Neural progenitor cell (in vitro differentiated cells): ENCODE results near the gene MCRIP1. TPM values are rescaled to one million over a fixed set of nuclear protein-coding genes. Genes with fewer than 3 reads are reported as not detected.

Experiments
- DNase-seq: peaks from one replicate; pipeline ENCODE4 v3.0.0-alpha.2; 2016; ENCODE audit warnings: low spot score
- H2AFZ ChIP-seq: fragments of 200-600 bp; sonication (generic); replicated peaks from 2 replicates; pipeline ENCODE4 v1.6.1; 2016; ENCODE audit warnings: antibody characterized with exemption
- H3F3A ChIP-seq: fragments of 200-600 bp; sonication (generic); 2 replicates; pipeline ENCODE4 v1.6.1; 2016; ENCODE audit warnings: antibody characterized with exemption, low read depth
- H3K27ac ChIP-seq: fragments of 200-600 bp; sonication (generic); 2 replicates; pipeline ENCODE4 v1.5.1; 2016; ENCODE audit warnings: mild to moderate bottlenecking
- H3K27me3 ChIP-seq: fragments of 200-600 bp; sonication (generic); 2 replicates; pipeline ENCODE4 v1.6.1; 2016; ENCODE audit warnings: mild to moderate bottlenecking, moderate library complexity
- H3K36me3 ChIP-seq: fragments of 200-600 bp; sonication (generic); 2 replicates; pipeline ENCODE4 v1.5.1; 2016
- H3K4me1 ChIP-seq: fragments of 200-600 bp; sonication (generic); 2 replicates; pipeline ENCODE4 v1.6.1; 2016; ENCODE audit warnings: mixed run types
- H3K4me2 ChIP-seq: fragments of 200-600 bp; sonication (generic); 2 replicates; pipeline ENCODE4 v1.6.1; 2016
- H3K4me3 ChIP-seq: fragments of 200-600 bp; sonication (generic); 2 replicates; pipeline ENCODE4 v1.5.1; 2016
- H3K79me2 ChIP-seq: fragments of 200-600 bp; sonication (generic); 2 replicates; pipeline ENCODE4 v1.6.1; 2016; ENCODE audit warnings: low read depth
- H3K9ac ChIP-seq: fragments of 200-600 bp; sonication (generic); 2 replicates; pipeline ENCODE4 v1.6.1; 2016
- H3K9me3 ChIP-seq: fragments of 200-600 bp; sonication (generic); 2 replicates; pipeline ENCODE4 v1.5.1; 2016; ENCODE audit warnings: low read depth
- H4K20me1 ChIP-seq: fragments of 200-600 bp; sonication (generic); 2 replicates; pipeline ENCODE4 v1.6.1; 2016; ENCODE audit warnings: low read depth
- H3K27ac Mint-ChIP-seq: 3 replicates; pipeline ENCODE4 v1.8.0; 2021; ENCODE audit warnings: mixed read lengths
- H3K27me3 Mint-ChIP-seq: 2 replicates; pipeline ENCODE4 v1.8.0; 2022; ENCODE audit warnings: low read depth, mild to moderate bottlenecking, inconsistent platforms, moderate library complexity, mixed read lengths; ENCODE audit not compliant: insufficient read depth
- H3K36me3 Mint-ChIP-seq: 3 replicates; pipeline ENCODE4 v1.8.0; 2021; ENCODE audit warnings: mixed read lengths
- H3K4me1 Mint-ChIP-seq: 3 replicates; pipeline ENCODE4 v1.8.0; 2021; ENCODE audit warnings: mixed read lengths
- H3K4me3 Mint-ChIP-seq: 3 replicates; pipeline ENCODE4 v1.8.0; 2021; ENCODE audit warnings: mild to moderate bottlenecking, moderate library complexity, mixed read lengths
- H3K9me3 Mint-ChIP-seq: 3 replicates; pipeline ENCODE4 v1.8.0; 2020; ENCODE audit warnings: mixed read lengths
- CTCF ChIP-seq: fragments of 200-600 bp; sonication (generic); IDR thresholded peaks from 2 replicates; pipeline ENCODE4 v1.5.1; 2017; ENCODE audit warnings: antibody characterized with exemption, mild to moderate bottlenecking
- EZH2 ChIP-seq: fragments of 200-600 bp; sonication (generic); IDR thresholded peaks from 2 replicates; pipeline ENCODE4 v1.6.1; 2017; ENCODE audit warnings: antibody characterized with exemption, mild to moderate bottlenecking, moderate library complexity
- EZH2phosphoT487 ChIP-seq: fragments of 200-600 bp; sonication (generic); IDR thresholded peaks from 2 replicates; pipeline ENCODE4 v1.6.1; 2017; ENCODE audit warnings: antibody characterized with exemption
- total RNA-seq: library from RNA; depleted of rRNA; stranded (reverse); fragments of >200 nt; gene quantifications from 2 replicates; pipeline ENCODE4 v1.2.3, GENCODE V29; 2015; ENCODE audit warnings: low replicate concordance

Gene MCRIP1
- total RNA-seq, 1 donor from 2014 or later, result 45.6 TPM

GRCh38 chr17:81845881-81846742 lies 13.0 kb upstream of the MCRIP1 start:
- Mint-ChIP-seq H3K4me1 (no peaks in the 10 kb centered on the region), H3K4me3 (no peak overlapping the region), H3K9me3 (no peaks in the 10 kb centered on the region), H3K27me3 (peaks cover 6% of the 10 kb centered on the region), H3K36me3 (peaks cover 8% of the 10 kb centered on the region), H3K27ac (no peak overlapping the region)
- Histone ChIP-seq H3K9ac (no peak overlapping the region), H3K4me3 (no peak overlapping the region), H3K27ac (no peak overlapping the region), H3K79me2 (no peaks in the 10 kb centered on the region), H4K20me1 (no peaks in the 10 kb centered on the region), H3K4me1 (no peaks in the 10 kb centered on the region), H3F3A (peaks cover 5% of the 10 kb centered on the region), H3K36me3 (no peaks in the 10 kb centered on the region), H2AFZ (no peak overlapping the region), H3K27me3 (no peaks in the 10 kb centered on the region), H3K9me3 (no peaks in the 10 kb centered on the region), H3K4me2 (no peak overlapping the region)
- TF ChIP-seq EZH2 (no peak), CTCF (no peak), EZH2phosphoT487 (no peak)
- DNase-seq, result no peak

- Histone ChIP-seq H3K4me1 (no peaks in the 10 kb centered on the region), H3K79me2 (no peaks in the 10 kb centered on the region), H3K4me2 (no peak overlapping the region), H3K9me3 (no peaks in the 10 kb centered on the region), H3F3A (peaks cover 5% of the 10 kb centered on the region), H4K20me1 (no peaks in the 10 kb centered on the region), H3K4me3 (no peak overlapping the region), H3K9ac (no peak overlapping the region), H2AFZ (no peak overlapping the region), H3K27ac (no peak overlapping the region), H3K36me3 (no peaks in the 10 kb centered on the region), H3K27me3 (no peaks in the 10 kb centered on the region)
- DNase-seq, result no peak
- H3K4me1 Mint-ChIP-seq, result no peaks in the 10 kb centered on the region
- H3K27me3 Mint-ChIP-seq, result peaks cover 7% of the 10 kb centered on the region
- H3K4me3 Mint-ChIP-seq, result no peak overlapping the region
- no peaks in the 10 kb centered on the region for H3K9me3 Mint-ChIP-seq
- peaks cover 8% of the 10 kb centered on the region for H3K36me3 Mint-ChIP-seq
- TF ChIP-seq EZH2 (no peak), EZH2phosphoT487 (no peak), CTCF (no peak)
- no peak overlapping the region for H3K27ac Mint-ChIP-seq
Observed at GRCh38 chr17:81845361-81845760, 12.3 kb upstream of the MCRIP1 start.

GRCh38 chr17:81844887-81845286 lies 11.8 kb upstream of the MCRIP1 start:
- Mint-ChIP-seq H3K27ac (no peak overlapping the region), H3K4me3 (no peak overlapping the region), H3K9me3 (no peaks in the 10 kb centered on the region), H3K36me3 (peaks cover 8% of the 10 kb centered on the region), H3K27me3 (peaks cover 8% of the 10 kb centered on the region), H3K4me1 (no peaks in the 10 kb centered on the region)
- Histone ChIP-seq H3K4me2 (no peak overlapping the region), H3K36me3 (no peaks in the 10 kb centered on the region), H3K9me3 (no peaks in the 10 kb centered on the region), H3F3A (peaks cover 5% of the 10 kb centered on the region), H3K79me2 (no peaks in the 10 kb centered on the region), H2AFZ (no peak overlapping the region), H3K27me3 (no peaks in the 10 kb centered on the region), H3K9ac (no peak overlapping the region), H3K4me3 (no peak overlapping the region), H4K20me1 (no peaks in the 10 kb centered on the region), H3K27ac (no peak overlapping the region), H3K4me1 (no peaks in the 10 kb centered on the region)
- TF ChIP-seq CTCF (no peak), EZH2phosphoT487 (no peak), EZH2 (no peak)
- no peak for DNase-seq
